ENCODE measurements around the gene PRDX1.
A peak's percentile ranks its signal among the peaks of the same experiment; 100 is the strongest.

Gene PRDX1

GRCh38 chr1:45521413-45522323, at the start of gene PRDX1:
Gene PRDX1, minus strand, starts transcription at chr1:45521884. Its CDS starts 2,841 bp downstream, at chr1:45519043.
- DNase-seq = peak; percentile 87 to 91

- no peak for DNase-seq
These were observed 48.9 kb upstream of the PRDX1 start for GRCh38 chr1:45570631-45571030.

DNA sequence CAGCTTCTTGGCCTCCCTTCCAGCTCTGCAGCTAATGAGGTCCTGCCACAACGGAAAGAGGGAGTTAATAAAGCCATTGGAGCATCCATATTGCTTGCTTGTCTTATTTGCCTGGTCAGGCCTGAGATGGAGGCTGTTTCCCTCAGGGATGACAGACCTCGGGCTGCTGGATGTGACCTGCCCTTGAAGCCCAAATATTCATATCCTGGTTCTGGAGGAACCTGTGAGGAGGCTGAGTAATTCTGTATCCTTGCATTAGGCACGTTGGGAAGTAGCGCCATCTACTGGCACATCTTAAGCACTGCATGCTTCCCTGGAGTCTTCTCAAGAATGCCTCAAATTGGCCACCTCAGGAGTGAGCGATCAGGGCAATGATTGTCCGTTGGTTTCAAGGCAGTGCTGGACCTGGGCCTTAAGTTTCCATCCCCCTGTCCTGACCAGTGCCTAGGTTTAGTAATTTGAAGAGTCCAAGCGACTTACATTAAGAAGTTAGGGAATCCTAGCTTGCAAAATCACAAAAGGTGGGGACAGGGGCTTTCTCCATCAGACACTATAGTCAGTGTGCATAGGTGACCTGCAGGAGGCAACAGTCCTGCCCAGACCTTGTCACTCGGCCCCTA, 48.4 kb upstream of the PRDX1 start:
- DNase-seq = peak in 1 of 2 experiments; percentile 9

GRCh38 chr1:45569571-45569961, 47.9 kb upstream of the PRDX1 start:
- DNase-seq = no peak

DNA sequence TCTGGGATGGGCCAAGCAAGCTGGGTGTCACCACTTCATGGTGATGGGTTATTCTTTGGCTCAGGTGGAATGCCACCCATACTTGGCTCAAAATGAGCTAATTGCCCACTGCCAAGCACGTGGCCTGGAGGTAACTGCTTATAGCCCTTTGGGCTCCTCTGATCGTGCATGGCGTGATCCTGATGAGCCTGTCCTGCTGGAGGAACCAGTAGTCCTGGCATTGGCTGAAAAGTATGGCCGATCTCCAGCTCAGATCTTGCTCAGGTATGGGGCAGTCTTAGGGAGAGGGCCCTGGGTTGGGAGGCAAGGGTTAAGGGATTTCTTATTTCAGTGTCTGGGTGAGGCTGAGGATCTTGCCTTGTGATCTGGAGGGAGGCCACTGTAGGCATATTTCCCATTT, 46.7 kb upstream of the PRDX1 start:
- no peak for DNase-seq

DNA sequence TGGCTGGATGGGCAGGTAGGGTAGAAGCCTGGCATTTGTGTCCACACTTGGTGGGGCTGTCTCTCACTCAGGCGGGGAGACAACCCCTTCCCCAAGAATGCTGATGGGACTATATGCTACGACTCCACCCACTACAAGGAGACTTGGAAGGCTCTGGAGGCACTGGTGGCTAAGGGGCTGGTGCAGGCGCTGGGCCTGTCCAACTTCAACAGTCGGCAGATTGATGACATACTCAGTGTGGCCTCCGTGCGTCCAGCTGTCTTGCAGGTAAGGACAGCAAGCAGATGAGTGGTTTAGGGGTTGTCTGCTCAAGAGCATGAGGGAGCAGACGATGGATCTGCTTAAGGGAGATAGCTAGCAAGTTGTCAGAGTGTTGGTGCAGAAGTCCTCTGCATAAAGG, 46.2 kb upstream of the PRDX1 start:
- no peak for DNase-seq

DNA sequence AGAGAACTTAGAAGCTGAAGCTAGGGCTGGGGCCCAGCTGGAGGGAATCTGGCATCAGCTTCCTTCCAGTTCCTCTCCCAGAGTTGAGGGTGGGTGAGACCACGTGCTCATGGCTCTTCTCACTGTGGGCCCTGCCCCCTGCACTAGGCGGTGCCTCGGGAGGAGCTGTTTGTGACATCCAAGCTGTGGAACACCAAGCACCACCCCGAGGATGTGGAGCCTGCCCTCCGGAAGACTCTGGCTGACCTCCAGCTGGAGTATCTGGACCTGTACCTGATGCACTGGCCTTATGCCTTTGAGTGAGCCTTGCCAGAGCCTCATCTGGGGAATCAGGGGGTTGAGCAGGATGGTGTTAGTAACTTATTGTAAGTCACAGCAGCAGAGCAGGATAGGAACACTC, 45.0 kb upstream of the PRDX1 start:
- no peak for DNase-seq

DNA sequence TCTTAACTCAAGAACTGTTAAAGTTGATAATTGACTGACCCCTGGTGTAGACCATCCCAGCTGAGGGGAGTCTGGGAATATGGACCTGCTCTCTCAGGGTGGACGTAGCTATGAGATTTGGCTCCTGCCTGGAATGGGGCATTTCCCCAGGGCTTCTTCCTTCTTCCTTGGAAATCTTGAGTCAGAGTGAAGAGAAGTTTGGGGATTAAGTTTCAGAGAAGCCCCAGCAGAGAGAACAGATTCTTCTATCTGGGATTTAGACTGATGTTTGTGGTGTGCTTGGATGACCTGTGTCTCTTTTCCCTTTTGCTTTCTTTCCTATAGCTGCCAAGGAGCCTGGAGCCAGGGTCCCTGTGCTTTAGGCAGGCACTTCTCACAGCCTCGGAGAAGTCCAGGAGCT, 42.2 kb upstream of the PRDX1 start:
- no peak for DNase-seq

DNA sequence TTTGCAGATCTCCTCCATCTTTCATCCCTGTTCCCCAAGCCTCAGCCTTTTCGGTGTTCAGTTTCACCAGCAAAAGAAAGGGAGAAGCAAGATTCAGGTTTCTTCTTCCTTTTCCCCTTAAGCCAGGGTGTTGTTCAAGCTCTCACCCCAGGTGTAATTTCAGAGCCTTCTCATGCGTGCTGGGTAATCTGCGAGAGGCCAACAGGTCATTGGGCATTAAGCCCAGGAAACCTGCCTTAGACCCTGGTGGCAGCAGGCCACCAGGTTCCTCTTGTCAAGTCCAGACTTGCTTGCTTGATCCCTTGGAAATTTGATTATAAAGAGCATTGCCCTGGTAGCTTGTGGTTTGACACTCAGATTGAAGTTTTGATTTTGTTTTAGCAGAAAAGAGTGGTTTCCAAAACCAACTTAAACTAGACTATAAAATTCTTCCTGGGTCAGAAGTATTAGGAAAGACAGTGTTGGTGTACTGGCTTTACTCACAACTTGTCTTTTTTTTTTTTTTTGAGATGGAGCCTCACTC, 35.8 kb upstream of the PRDX1 start:
- no peak for DNase-seq

- DNase-seq = no peak
These were observed 32.5 kb upstream of the PRDX1 start for GRCh38 chr1:45554198-45554597.

GRCh38 chr1:45552331-45552730, 30.6 kb upstream of the PRDX1 start:
- peak; percentile 41 to 81 for DNase-seq

- DNase-seq = no peak
These were observed 30.0 kb upstream of the PRDX1 start for GRCh38 chr1:45551684-45552083.

GRCh38 chr1:45550401-45551351, 29.0 kb upstream of the PRDX1 start, which contains the start of gene AKR1A1:
Gene AKR1A1, plus strand, starts transcription at chr1:45550826. Its CDS starts 10,969 bp downstream, at chr1:45561795.
- peak; percentile 91 to 94 for DNase-seq

GRCh38 chr1:45545553-45546310, 24.0 kb upstream of the PRDX1 start:
- DNase-seq = no peak

DNA sequence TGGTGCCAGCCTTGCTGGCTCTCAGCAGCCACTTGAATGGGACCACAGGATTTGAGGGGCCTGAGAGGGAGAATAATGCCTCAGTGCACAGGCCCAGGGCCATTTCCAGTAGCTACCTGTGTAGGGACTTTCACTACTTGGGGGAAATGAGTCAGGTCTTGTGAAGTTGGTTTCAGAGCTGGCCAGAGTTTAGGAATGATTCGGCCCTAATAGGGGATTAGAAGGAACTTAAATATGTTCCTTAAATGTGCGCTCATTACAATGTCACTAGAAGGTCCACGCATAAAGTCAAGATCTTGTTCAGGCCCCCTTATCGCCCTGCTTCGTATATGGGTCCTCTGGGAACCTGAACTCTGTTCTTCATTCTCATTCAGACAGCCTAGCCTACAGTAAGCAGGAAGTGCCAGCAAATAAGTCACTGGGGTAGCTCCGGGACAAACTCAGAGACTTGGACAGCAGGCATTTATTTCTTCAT, 23.4 kb upstream of the PRDX1 start:
- DNase-seq = no peak

DNA sequence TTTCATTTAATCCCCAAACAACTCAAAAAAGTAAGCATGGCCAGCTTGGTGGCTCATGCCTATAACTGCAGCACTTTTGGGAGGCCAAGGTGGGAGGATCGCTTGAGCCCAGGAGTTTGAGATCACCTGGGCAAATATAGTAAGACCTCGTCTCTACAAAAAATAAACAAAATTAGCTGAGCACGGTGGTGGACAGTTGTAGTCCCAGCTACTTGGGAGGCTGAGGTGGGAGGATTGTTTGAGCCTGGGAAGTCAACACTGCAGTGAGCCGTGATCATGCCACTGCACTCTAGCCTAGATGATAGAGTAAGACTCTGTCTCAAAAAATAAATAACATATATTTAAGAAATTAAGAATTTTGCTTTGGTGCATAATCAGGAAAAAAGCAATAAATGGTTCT, 22.8 kb upstream of the PRDX1 start:
- no peak for DNase-seq

GRCh38 chr1:45543581-45544417, 22.1 kb upstream of the PRDX1 start:
- no peak for DNase-seq

DNA sequence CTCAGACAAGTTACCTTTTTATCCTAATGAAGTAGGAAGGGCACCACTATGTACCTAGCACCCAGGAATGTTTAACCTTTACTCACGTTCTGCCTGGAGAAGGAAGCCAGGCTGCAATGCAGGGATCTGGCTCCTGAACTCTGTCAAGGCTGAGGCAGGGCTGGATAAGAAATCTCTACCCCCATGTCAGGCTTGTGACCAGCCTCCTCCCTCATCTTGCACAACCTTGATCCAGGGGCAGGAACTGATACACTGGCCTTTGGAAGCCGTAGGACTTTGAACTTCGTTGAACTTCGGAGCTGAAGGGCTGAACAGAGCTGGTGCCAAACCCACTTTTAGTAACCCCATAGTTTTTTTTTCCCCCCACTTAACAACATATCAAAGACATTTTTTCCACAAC, 20.9 kb upstream of the PRDX1 start:
- DNase-seq = no peak

DNA sequence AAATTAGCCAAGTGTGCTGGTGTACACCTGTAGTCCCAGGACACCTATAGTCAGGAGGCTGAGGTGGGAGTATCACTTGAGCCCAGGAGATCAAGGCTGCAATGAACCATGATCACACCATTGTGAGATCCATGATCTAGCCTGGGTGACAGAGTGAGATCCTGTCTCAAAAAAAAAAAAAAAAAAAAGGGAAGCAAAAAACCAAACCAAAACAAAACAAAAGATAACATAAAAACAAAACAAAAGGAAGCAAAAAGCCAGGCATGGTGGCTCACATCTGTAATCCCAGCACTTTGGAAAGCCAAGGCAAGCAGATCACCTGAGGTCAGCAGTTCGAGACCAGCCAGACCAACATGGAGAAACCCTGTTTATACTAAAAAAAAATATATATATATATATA, 19.5 kb upstream of the PRDX1 start:
- DNase-seq = no peak

DNA sequence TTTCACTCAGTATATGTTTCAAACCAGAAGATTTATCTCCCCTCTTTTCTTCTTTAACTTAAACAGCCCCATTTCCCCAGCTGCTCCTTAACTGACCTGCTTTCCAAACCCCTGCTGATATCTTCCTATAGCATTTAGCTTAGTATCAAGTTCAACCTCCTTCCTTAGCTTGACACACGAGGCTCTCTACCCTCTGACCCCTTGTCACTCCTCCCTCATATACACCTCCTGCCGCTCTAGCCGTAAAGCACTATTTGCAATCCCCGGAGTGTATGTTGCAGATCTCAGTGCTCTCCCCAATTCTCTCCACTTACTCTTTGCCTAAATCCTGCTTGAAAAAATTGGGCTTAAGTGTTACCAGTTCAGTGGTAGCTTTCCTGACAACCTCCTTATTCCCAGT, 15.2 kb upstream of the PRDX1 start:
- DNase-seq = no peak

Data from NCI-H187 (cell line).